Activated CD8-positive, alpha-beta memory T cell treated with anti-CD3 and anti-CD28 coated beads, Interleukin-2, amount 10 ng/mL, durations not matched to agents 7 days and 5 days (primary cell): ENCODE results near the gene FXYD6. TPM values are rescaled to one million over a fixed set of nuclear protein-coding genes. Genes with fewer than 3 reads are reported as not detected.
"Not testable (repeated sequence)": the region's sequence is repeated elsewhere in the genome, so short reads cannot be mapped to it uniquely, and the experiment has no call there.

Source experiments
- ATAC-seq: fragments of 150-1000 bp; cut with Tn5 transposase; one replicate; pipeline ENCODE4 v1.10.0; 2021; ENCODE audit warnings: moderate library complexity
- CTCF ChIA-PET: fragments of 350-600 bp; sonication (Branson Sonifier 250); formaldehyde crosslinking; loops from one replicate; lab custom pipeline; 2021; ENCODE audit warnings: antibody characterized with exemption; lab: Charles Lee
- DNase-seq: peaks from one replicate; pipeline ENCODE4 v3.0.0-alpha.2; 2020
- H3K27ac Mint-ChIP-seq: one replicate; pipeline ENCODE4 v1.8.0; 2021; ENCODE audit warnings: mild to moderate bottlenecking, mixed read lengths
- H3K27me3 Mint-ChIP-seq: one replicate; pipeline ENCODE4 v1.8.0; 2021; ENCODE audit warnings: mixed read lengths
- H3K36me3 Mint-ChIP-seq: one replicate; pipeline ENCODE4 v1.8.0; 2021; ENCODE audit warnings: mild to moderate bottlenecking, mixed read lengths
- H3K4me1 Mint-ChIP-seq: one replicate; pipeline ENCODE4 v1.8.0; 2021; ENCODE audit warnings: mixed read lengths
- H3K4me3 Mint-ChIP-seq: one replicate; pipeline ENCODE4 v1.8.0; 2021; ENCODE audit warnings: mild to moderate bottlenecking, moderate library complexity, mixed read lengths
- H3K9me3 Mint-ChIP-seq: one replicate; pipeline ENCODE4 v1.8.0; 2022; ENCODE audit warnings: low read depth, mixed read lengths
- total RNA-seq, 2 experiments: library from RNA; stranded (reverse); gene quantifications; one replicate each; pipeline ENCODE4 v1.2.3, GENCODE V29; 2021

Gene FXYD6
- total RNA-seq, 2 experiments from 2014 or later = 0.12 to 0.20 TPM

DNA sequence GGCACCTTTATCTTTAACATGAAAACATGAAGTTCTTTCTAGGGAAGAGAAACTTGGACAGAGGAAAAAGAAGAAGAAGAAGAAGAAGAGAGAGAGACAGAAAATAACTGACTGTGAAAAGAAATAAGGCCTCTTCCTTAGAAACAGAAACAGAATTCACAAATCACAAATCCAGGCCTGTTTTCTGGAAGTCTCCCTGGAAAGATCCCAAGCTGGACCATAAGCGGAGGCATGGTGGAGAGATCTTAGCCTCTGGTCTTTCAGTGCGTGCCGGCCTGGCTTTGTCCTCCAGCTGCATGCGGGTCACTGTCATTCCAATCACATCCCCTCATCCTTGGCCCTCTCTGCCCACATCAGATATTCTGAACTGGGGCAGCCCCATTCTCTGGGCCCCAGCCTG is 6.9 kb downstream of the FXYD6 start:
- Mint-ChIP-seq H3K27me3 (peaks cover 45% of the 10 kb centered on the region), H3K27ac (no peak overlapping the region), H3K36me3 (no peaks in the 10 kb centered on the region), H3K9me3 (no peaks in the 10 kb centered on the region), H3K4me3 (no peak overlapping the region), H3K4me1 (peaks cover 24% of the 10 kb centered on the region)
- ATAC-seq = no peak
- CTCF ChIA-PET = no interaction called here
- no peak for DNase-seq

DNA sequence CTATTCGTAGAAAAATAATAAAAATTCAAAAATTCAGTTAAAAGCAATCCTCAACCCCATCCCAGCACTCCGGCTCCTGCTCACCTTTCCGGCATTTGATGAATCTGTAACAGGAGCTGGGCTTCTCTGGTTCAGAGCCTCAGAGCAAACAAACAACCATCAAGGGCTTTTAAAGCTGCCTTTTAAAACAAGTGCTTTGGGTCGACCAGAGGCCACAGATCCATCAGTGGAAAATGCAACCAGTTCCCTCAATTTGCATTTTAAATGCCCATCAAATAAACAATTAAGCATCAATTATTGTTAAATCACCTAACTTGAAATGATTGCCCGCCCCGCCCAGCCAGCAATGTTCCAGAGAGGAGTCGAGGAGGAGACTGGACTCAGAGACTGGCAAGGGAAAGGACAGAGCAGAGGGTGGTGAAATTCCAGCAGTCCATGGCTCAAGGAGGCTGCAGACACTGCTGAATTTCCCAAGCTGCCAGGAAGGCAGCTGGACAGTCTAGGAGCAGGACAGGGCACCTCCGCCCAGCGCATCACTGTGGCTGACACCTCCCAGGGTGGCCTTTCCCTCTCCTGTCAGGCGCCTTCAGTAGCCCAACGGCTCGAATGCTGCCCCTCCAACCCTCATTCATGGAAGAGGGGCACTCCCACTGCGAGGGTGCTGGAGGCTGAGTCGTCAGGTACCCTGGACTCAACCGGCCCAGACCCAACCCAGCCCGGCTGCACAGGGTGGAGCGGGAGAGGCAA is 7.5 kb downstream of the FXYD6 start:
- H3K27ac Mint-ChIP-seq = no peak overlapping the region

DNA sequence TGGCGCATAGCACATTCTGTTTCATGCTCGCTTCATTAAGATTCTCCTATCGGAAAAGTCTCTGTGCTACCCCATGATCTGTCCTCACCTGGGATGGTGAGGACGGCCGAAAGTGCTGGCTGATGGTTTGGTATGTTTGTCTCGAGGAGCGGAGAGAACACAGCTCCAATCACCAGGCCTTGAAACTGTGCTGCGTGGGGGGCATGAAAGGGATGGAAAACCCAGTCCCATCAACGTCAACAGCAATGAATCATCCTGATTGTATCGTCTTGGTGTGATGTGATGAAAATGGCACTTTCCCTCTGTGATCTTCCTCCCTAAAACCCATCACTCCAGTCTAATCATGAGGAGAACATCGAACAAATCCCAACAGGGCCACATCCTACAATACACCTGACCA is 8.4 kb downstream of the FXYD6 start:
- peaks cover 10% of the 10 kb centered on the region for H3K4me1 Mint-ChIP-seq
- no peak overlapping the region for H3K27ac Mint-ChIP-seq
- no peaks in the 10 kb centered on the region for H3K9me3 Mint-ChIP-seq
- no peak overlapping the region for H3K4me3 Mint-ChIP-seq
- CTCF ChIA-PET = no interaction called here
- no peak for DNase-seq
- no peak for ATAC-seq
- H3K27me3 Mint-ChIP-seq = peaks cover 40% of the 10 kb centered on the region
- H3K36me3 Mint-ChIP-seq = no peaks in the 10 kb centered on the region

More for the DNA sequence above, 7.5 kb downstream of the FXYD6 start:
- Mint-ChIP-seq H3K9me3 (no peaks in the 10 kb centered on the region), H3K4me3 (no peak overlapping the region), H3K27me3 (peaks cover 41% of the 10 kb centered on the region), H3K36me3 (no peaks in the 10 kb centered on the region), H3K4me1 (peaks cover 19% of the 10 kb centered on the region)
- CTCF ChIA-PET = no interaction called here
- no peak for DNase-seq
- no peak for ATAC-seq

DNA sequence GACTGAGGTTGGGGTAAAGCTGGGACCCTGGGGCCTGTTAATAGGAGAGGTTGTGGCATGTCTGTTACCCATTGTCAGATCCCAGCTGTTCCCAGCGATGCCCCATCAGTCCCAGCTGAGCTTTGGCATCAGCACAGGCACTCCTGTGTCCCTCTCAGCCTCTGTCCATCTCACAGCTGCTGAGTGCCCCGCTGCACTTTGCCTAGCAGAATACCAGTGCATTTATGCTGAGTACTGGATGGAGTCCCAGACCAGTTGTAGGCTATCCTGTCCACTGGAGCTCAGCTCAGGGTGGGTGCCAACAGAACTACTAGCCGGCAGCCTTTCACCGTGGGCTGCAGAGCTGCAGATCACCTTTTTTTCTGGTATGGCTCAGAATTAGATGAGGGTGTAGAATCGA is 9.9 kb downstream of the FXYD6 start:
- no peak for DNase-seq
- H3K27ac Mint-ChIP-seq = no peak overlapping the region
- no peaks in the 10 kb centered on the region for H3K9me3 Mint-ChIP-seq
- no peak overlapping the region for H3K4me3 Mint-ChIP-seq
- peaks cover 7% of the 10 kb centered on the region for H3K4me1 Mint-ChIP-seq
- peaks cover 36% of the 10 kb centered on the region for H3K27me3 Mint-ChIP-seq
- no peaks in the 10 kb centered on the region for H3K36me3 Mint-ChIP-seq
- CTCF ChIA-PET = no interaction called here
- no peak for ATAC-seq

DNA sequence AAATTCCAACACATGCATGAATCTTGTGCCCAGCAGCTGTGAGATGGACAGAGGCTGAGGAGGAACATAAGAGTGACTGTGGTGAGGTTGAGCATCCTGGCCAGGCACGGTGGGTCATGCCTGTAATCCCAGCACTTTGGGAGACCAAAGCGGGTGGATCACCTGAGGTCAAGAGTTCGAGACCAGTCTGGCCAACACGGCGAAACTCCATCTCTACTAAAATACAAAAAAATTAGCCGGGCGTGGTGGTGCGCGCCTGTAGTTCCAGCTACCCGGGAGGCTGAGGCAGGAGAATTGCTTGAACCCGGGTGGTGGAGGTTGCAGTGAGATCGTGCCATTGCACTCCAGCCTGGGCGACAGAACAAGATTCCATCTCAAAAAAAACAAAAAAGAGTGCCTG is 10.9 kb downstream of the FXYD6 start:
- H3K27ac Mint-ChIP-seq, H3K4me3 Mint-ChIP-seq, H3K36me3 Mint-ChIP-seq, DNase-seq, H3K9me3 Mint-ChIP-seq, ATAC-seq: not testable (repeated sequence)
- CTCF ChIA-PET = interaction anchor here (1.8 kb wide), 1 partner anchor 188 kb away, joined by 4 read pairs; no protein-coding TSS in a partner anchor
- Mint-ChIP-seq H3K4me1 (peaks cover 13% of the 10 kb centered on the region), H3K27me3 (peaks cover 36% of the 10 kb centered on the region)

DNA sequence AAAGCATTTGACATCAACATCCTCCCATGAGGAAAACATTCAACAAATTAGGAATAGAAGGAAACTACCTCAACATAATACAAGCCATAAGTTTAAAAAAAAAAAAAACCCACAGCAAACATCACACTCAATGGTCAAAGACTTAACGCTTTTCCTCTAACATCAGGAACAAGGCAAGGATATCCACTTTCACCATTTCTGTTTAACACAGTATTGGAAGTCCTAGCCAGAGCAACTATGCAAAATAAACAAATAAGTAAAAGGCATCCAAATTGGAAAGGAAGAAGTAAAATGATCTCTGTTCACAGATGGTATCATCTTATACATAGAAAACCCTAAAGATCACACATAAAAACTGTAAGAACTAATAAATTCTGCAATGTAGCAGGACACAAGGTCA is 13.1 kb downstream of the FXYD6 start:
- H3K9me3 Mint-ChIP-seq = no peaks in the 10 kb centered on the region
- no peak for DNase-seq
- H3K27me3 Mint-ChIP-seq = peaks cover 34% of the 10 kb centered on the region
- no peak for ATAC-seq
- CTCF ChIA-PET = interaction anchor here (0.8 to 1.6 kb wide), 2 partner anchors 11 to 69 kb away, joined by 3 to 4 read pairs; no protein-coding TSS in a partner anchor
- no peak overlapping the region for H3K4me3 Mint-ChIP-seq
- H3K4me1 Mint-ChIP-seq = peaks cover 13% of the 10 kb centered on the region
- no peak overlapping the region for H3K27ac Mint-ChIP-seq
- H3K36me3 Mint-ChIP-seq = no peaks in the 10 kb centered on the region

DNA sequence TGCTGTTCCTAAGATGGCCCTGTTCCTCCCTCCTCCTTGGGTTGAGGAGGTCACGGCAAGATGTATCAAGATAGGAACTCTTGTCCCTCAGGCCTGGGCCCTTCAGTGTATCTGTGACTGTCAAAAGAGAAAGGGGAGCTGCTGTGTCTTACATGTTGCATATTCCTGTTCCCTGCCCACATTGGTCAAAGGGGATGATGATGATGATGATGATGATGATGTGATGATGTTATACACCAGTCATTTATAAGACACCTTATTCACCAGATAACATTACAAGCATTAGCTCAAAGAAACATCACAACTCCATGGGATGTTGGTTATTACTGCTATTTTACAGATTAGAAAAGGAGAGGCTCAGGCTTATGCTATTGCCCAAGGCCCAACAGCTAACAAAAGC is 13.7 kb downstream of the FXYD6 start:
- Mint-ChIP-seq H3K4me3 (no peak overlapping the region), H3K4me1 (peaks cover 13% of the 10 kb centered on the region), H3K36me3 (no peaks in the 10 kb centered on the region), H3K27me3 (peaks cover 28% of the 10 kb centered on the region), H3K9me3 (no peaks in the 10 kb centered on the region), H3K27ac (no peak overlapping the region)
- CTCF ChIA-PET = interaction anchor here (0.8 kb wide), 1 partner anchor 69 kb away, joined by 3 read pairs; no protein-coding TSS in a partner anchor
- ATAC-seq = no peak
- peak; percentile 7 for DNase-seq

DNA sequence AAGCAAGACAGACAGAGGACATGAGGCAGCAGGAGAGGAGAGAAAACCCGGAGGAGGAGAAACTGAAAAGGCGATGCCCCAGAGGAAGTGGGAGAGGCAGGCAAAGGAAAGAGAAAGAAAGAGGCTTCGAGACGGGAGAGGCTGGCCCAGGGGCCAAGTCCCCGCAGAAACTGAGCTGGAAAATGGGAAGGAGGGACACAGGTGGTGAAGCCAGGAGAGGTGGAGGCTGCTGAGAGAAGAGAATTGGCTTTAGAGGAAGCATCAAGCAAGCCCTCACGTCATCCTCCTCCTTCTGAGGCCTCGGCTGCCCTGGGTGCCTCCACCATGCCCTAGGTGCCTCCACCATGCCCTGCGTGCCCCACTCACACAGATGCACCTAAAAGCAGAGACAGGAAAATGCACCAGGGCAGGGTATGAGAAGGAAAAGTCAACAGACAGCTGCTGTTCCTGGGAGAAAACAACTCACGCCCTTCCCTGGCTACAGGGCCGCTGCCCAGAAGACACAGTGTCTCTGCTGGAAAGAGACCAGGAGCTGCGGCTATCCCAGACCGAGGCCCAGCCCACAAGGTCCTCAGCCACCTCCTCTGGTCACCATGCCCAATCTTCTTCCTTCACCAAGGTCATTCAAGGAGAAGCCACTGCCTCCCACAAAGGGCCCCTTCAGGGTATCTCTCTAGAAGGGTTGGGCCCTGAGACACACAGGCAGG is 14.3 kb downstream of the FXYD6 start:
- Mint-ChIP-seq H3K27ac (peak overlapping the region; percentile 28), H3K27me3 (peaks cover 23% of the 10 kb centered on the region), H3K4me3 (no peak overlapping the region), H3K4me1 (peaks cover 13% of the 10 kb centered on the region), H3K9me3 (no peaks in the 10 kb centered on the region), H3K36me3 (no peaks in the 10 kb centered on the region)
- ATAC-seq (no peak), DNase-seq (peak; percentile 30)
- CTCF ChIA-PET = interaction anchor here (1.1 to 2.5 kb wide), 2 partner anchors 85 to 308 kb away, joined by 3 to 9 read pairs; no protein-coding TSS in a partner anchor

DNA sequence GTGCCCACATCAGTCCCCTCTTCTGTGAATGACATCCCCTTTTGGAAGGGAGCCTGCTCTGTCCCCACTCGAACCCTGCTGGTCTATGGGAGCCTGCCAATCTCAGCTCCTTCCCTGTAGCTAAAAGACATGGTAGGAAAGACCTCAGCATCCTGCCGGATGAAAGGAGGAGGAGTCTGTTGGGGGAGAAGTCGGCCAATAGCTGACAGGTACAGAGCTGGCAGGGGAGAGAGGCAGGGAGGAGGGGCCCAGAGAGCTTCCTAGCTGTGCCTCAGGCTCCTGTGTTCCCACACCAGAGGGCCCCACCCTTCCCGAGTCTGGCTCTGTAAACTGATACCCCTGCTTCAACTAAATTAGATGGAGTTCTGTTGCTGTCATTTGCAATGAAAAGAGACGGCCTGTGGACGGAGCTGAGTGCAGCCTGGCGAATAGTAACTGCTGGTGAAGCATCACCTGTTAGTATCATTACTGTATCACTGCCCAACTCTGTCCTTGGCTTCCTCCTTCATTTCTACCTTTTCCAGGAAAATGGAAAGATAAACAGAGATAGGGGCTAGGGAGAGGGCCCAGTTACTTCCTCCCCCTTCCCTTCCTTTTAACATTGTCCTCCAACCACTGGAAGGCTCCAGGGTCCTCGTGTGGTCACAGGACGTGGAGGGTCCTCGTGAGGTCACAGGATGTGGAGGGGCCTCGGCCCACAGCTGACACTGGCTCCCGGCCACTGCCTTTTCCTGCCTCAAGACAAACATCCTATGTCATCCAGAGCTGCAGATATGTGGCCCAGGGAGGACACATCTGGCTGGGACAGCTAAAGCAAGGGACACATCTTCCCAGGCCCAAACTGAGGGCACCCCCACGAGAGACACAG is 15.1 kb downstream of the FXYD6 start:
- DNase-seq (no peak), ATAC-seq (no peak)
- peaks cover 23% of the 10 kb centered on the region for H3K27me3 Mint-ChIP-seq
- peak overlapping the region; percentile 28 for H3K27ac Mint-ChIP-seq
- no peak overlapping the region for H3K4me3 Mint-ChIP-seq
- CTCF ChIA-PET = interaction anchor here (1.0 to 2.5 kb wide), 4 partner anchors 10 to 309 kb away, joined by 3 to 9 read pairs (median 3); no protein-coding TSS in a partner anchor
- no peaks in the 10 kb centered on the region for H3K36me3 Mint-ChIP-seq
- peaks cover 13% of the 10 kb centered on the region for H3K4me1 Mint-ChIP-seq
- no peaks in the 10 kb centered on the region for H3K9me3 Mint-ChIP-seq

DNA sequence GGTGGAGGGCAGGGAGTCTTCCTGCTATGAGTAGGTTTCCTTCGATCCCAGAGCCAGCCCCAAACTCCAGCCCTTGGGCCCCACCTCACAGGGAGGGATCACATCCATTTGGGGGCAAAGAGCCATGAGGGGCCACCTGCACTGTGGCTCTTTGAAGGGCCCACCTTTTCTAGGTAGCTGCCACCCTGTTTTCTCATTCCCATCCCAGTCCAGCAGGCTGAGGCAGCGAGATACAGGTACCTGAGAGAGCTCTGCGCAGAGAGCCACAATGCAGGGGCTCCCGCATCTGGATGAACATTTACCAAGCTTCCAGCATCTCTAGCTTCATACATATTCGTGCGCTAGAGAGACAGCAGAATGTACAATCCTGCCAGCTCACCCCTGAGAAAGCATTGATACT is 16.3 kb downstream of the FXYD6 start:
- Mint-ChIP-seq H3K4me3 (no peak overlapping the region), H3K27me3 (peaks cover 19% of the 10 kb centered on the region), H3K4me1 (peaks cover 13% of the 10 kb centered on the region), H3K9me3 (no peaks in the 10 kb centered on the region), H3K27ac (no peak overlapping the region), H3K36me3 (no peaks in the 10 kb centered on the region)
- ATAC-seq (no peak), DNase-seq (no peak)
- CTCF ChIA-PET = interaction anchor here (1.1 to 2.5 kb wide), 2 partner anchors 12 to 87 kb away, joined by 3 to 9 read pairs; no protein-coding TSS in a partner anchor

DNA sequence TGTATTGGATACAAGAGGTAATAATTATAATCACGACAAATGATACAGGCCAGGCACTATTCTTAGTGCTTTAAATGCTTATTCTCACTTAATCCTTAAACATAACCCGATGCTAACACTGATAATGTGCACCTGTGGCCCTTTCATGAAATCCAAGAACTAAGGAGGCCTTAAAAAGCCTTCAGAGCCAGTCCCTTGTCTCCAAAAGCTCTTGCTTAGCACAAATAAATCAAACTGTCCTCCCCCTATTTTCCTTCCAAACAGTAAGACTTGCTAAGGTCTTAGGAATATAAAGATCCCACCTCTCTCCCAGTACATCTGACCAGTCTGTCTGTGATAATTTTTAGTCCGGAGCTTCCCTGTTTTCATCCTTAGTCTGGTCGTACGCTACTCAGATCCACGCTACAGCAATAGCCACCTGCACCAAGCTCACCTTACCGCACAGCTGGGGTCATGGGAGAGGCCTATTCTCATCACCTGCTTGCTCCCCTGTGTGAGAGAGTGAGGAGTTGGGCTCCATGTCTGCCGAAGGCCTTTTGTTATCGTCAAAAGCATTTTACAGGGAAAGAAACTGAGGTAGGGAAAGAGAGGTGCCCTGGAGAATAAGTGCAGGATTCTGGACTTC is 16.9 kb downstream of the FXYD6 start:
- DNase-seq (peak; percentile 19), ATAC-seq (no peak)
- Mint-ChIP-seq H3K4me1 (peaks cover 13% of the 10 kb centered on the region), H3K9me3 (no peaks in the 10 kb centered on the region), H3K27ac (no peak overlapping the region), H3K4me3 (no peak overlapping the region), H3K36me3 (no peaks in the 10 kb centered on the region), H3K27me3 (peaks cover 16% of the 10 kb centered on the region)
- CTCF ChIA-PET = no interaction called here

DNA sequence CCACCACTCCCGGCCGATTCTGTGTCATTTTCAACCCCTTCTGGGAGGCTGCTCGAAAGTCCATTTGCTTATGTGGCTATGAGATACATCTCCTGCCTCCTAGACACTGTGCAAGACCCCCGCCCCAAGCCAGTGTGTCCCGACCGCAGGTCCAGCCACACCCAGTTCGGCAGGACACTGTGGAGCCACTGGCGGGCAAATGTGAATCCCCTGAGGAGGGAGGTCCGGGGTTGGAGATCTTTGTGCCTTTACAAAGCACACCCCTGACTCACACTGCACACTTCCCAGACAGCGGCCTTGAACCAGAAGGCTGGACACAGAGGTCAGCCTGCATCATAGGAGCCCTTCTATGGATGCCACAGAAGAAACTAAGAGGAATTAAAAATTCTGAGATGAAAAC is 17.4 kb downstream of the FXYD6 start:
- ATAC-seq = no peak

More for the DNA sequence above, 17.4 kb downstream of the FXYD6 start:
- H3K36me3 Mint-ChIP-seq = no peaks in the 10 kb centered on the region
- CTCF ChIA-PET = no interaction called here
- H3K4me1 Mint-ChIP-seq = peaks cover 13% of the 10 kb centered on the region
- H3K4me3 Mint-ChIP-seq = no peak overlapping the region
- H3K9me3 Mint-ChIP-seq = no peaks in the 10 kb centered on the region
- no peak overlapping the region for H3K27ac Mint-ChIP-seq
- H3K27me3 Mint-ChIP-seq = peaks cover 13% of the 10 kb centered on the region
- DNase-seq = no peak
